ENCODE results near the gene PREX1.

Gene PREX1

GRCh38 chr20:48732081-48732829 lies 95.5 kb downstream of the PREX1 start:
- H3K27ac ChIP-seq: no peak overlapping the region
- CTCF ChIA-PET: interaction anchor here (0.6 to 1.5 kb wide), 2 partner anchors 75 to 172 kb away, joined by 6 to 7 read pairs; no protein-coding TSS in a partner anchor
- no peak for TF ChIP-seq CTCF (conservative IDR thresholded peaks at IDR 0.05; ENCODE audit: low read depth)
- POLR2A ChIA-PET (ENCODE audit: low non-redundant PET): no interaction called here
- no peak for DNase-seq (ENCODE audit: low spot score)

- CTCF ChIA-PET: interaction anchor here (0.6 to 1.5 kb wide), 2 partner anchors 74 to 173 kb away, joined by 6 to 7 read pairs; no protein-coding TSS in a partner anchor
Measured at GRCh38 chr20:48731536-48731935, 96.3 kb downstream of the PREX1 start.

GRCh38 chr20:48730977-48731376 lies 96.8 kb downstream of the PREX1 start:
- POLR2A ChIA-PET (ENCODE audit: low non-redundant PET): no interaction called here
- TF ChIP-seq CTCF (conservative IDR thresholded peaks at IDR 0.05; ENCODE audit: low read depth): no peak
- H3K27ac ChIP-seq: no peak overlapping the region
- CTCF ChIA-PET: interaction anchor here (1.5 kb wide), 1 partner anchor 73 kb away, joined by 7 read pairs; no protein-coding TSS in a partner anchor
- DNase-seq (ENCODE audit: low spot score): no peak

More at GRCh38 chr20:48731536-48731935, 96.3 kb downstream of the PREX1 start:
- H3K27ac ChIP-seq: no peak overlapping the region
- POLR2A ChIA-PET (ENCODE audit: low non-redundant PET): no interaction called here
- no peak for TF ChIP-seq CTCF (conservative IDR thresholded peaks at IDR 0.05; ENCODE audit: low read depth)
- no peak for DNase-seq (ENCODE audit: low spot score)

- no peak for DNase-seq (ENCODE audit: low spot score)
- no peak for TF ChIP-seq CTCF (conservative IDR thresholded peaks at IDR 0.05; ENCODE audit: low read depth)
- POLR2A ChIA-PET (ENCODE audit: low non-redundant PET): no interaction called here
- H3K27ac ChIP-seq: no peak overlapping the region
- CTCF ChIA-PET: no interaction called here
Measured at GRCh38 chr20:48729538-48729937, 98.3 kb downstream of the PREX1 start.

GRCh38 chr20:48728042-48728825 lies 99.6 kb downstream of the PREX1 start:
- TF ChIP-seq CTCF (conservative IDR thresholded peaks at IDR 0.05; ENCODE audit: low read depth): no peak
- DNase-seq (ENCODE audit: low spot score): no peak
- ChIA-PET POLR2A (ENCODE audit: low non-redundant PET) (no interaction called here), CTCF (interaction anchor here (0.7 to 1.1 kb wide), 2 partner anchors 71 to 291 kb away, joined by 3 to 4 read pairs; no protein-coding TSS in a partner anchor)
- H3K27ac ChIP-seq: no peak overlapping the region

GRCh38 chr20:48727226-48727625 lies 100.6 kb downstream of the PREX1 start:
- H3K27ac ChIP-seq: no peak overlapping the region
- no peak for TF ChIP-seq CTCF (conservative IDR thresholded peaks at IDR 0.05; ENCODE audit: low read depth)
- DNase-seq (ENCODE audit: low spot score): no peak
- ChIA-PET CTCF (no interaction called here), POLR2A (ENCODE audit: low non-redundant PET) (interaction anchor here (0.7 kb wide), 1 partner anchor 10 kb away, joined by 3 read pairs; no protein-coding TSS in a partner anchor)
